Smooth muscle cell of the coronary artery (primary cell): ENCODE measurements around the gene WIZ. TPM values are rescaled to one million over a fixed set of nuclear protein-coding genes. Genes with fewer than 3 reads are reported as not detected.

Source experiments
- total RNA-seq: library from RNA; depleted of rRNA; stranded (reverse); fragments of >200 nt; gene quantifications from 2 replicates; pipeline ENCODE4 v1.2.3, GENCODE V29; 2014; ENCODE audit warnings: low replicate concordance

The WIZ gene
- 1.8 and 4.6 TPM in 2 replicates for total RNA-seq

GRCh38 chr19:15449620-15450527 is at the start of gene WIZ:
Gene WIZ, minus strand, starts transcription at chr19:15449956. Its CDS starts 1,649 bp downstream, at chr19:15448307.

GRCh38 chr19:15479391-15480345 is 29.9 kb upstream of the WIZ start, which contains the start of gene PGLYRP2:
Gene PGLYRP2, minus strand, starts transcription at chr19:15479501. Its CDS starts 130 bp downstream, at chr19:15479371.

DNA sequence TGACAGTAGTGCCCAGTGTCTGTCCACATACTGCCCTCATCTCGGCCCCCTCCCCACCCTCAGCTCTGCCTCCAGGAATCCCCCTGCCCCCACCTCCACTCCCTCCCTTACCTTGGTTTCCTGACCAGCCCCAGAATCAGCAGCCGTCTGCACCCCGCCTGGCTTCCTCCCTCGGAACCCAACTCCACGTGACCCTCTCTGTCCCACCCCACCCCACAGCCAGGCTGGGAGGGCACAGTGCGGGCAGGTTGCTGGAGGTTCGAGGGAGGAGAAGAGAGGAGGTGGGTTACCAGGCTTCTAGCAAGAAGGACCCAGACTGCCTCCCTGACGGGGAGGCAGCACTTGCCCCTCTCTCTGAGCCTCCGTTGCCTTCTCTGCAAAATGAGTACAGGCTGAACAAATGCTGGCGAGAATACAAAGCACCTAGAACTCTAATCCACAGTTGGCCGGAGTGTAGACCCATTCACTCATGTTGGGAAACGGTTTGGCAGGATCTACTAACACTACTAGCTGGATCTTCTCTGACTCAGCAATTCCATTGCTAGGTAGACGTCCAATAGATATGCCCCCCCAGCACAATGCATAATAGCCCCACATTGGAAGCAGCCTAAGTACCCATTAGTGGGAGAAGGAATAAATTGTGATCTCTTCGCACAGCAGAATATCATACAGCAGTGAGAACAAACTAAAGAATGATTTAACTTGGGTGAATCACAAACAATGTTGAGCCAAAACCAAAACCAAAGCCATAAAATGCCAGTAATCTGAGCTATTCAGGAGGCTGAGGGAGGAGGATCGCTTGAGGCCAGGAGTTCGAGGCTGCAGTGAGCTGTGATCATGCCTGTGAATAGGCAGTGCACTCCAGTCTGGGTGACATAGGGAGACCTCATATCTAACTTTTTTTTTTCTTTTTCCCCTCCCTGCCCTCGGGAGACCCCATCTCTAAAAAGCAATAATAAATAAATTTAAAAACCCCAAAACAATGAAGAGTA is 14.9 kb upstream of the WIZ start, which contains the start of gene RASAL3:
RASAL3 (minus strand) TSS at position 151 of the 992 bp plus-strand sequence. CDS start 186 bp downstream, outside the sequence.

DNA sequence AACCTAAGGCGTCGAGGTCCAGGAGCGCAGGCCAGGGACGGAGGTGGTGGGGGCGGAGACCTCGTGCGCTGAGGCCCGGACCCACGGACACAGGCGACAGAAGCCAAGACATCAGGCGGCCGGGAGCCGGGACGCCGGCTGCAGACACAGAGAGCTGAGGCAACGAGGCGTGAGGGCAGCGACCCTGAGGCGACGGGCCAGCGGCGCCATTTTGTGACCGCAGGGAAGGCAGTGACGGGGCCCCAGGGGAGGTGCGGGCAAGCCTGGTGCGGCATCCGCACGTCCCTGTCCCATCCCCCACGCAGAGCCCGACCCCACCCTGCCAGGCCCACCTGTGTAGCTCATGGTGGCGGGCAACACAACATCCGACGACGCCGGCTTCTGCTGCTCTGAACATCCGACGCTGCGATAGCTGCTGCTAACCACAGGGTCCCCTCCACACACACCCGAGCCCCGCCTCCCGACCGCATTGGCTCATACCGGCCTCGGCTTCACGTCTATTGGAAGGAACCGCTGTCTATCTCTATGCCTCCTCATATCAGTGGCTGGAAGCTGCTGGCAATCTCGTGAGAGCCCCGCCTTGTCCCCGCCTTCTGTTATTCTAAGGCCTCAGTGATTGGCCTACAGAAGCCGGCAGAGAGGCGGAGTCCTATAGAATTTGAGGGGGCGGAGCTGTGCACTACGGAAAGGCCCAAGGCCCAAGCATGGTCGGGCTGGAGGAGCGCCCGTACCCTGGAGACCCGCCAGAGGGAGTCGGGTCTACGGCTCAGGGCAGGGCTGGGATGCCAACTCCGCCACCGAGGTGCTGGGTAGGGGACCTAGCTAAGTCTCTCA is 31.0 kb downstream of the WIZ start, which contains the start of gene AKAP8L:
AKAP8L (minus strand) TSS at position 410 of the 834 bp plus-strand sequence; CDS start at position 345, 65 bp downstream.

DNA sequence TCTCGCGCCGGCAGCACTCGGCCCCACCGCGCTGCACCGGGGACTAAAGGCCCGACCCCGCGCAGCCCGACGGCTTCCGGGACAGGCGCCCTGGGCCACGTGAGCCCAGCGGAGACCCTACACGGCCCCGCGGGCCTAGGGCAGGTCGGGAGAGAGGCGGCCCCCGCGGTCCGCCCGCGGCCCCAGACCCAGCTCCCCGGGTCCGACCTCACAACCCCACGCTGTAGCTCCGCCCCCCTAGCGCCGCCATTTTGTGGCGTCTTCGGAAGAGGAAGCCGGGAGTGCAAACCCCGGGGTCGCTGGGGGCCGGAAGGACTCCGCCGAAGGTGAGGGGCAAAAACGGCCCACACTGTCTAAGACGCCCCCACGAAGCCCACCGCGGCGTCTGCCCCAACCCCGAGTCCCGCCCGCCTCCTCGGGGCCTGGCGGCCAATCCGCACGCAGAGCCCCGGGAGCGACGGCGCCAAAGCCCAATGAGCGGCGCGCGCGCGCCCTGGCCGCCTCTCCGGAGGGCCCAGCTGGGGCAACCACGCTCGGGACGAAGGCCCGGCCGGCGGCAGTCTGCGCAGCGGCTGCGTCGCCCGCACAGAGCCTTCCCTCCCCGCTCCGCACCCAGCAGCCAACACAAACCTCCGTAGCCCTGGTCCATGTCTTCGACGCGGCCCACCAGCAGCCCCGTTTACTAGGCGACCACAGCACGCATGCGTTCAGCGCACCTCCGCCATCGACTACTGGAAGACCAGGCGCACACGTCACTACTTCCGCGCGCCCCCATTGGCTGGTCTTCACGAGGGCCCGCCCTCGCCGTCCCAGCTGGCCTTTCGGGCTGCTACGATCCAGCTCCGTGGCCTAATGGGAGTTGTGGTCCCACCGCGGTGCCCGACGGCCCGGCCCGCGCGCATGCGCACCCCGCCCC is 70.4 kb downstream of the WIZ start, which contains the start of gene AKAP8:
AKAP8 (minus strand) TSS at position 705 of the 916 bp plus-strand sequence; CDS start at position 649, 56 bp downstream.

Other genes starting within 250 kb of the WIZ start
- gene NOTCH3, start 249.0 kb downstream of the WIZ start, total RNA-seq, result 42.6 and 59.8 TPM in 2 replicates
- 0.08 TPM in 1 of 2 replicates, not detected in the other for gene EPHX3, start 217.5 kb downstream of the WIZ start, total RNA-seq
- gene BRD4, start 117.4 kb downstream of the WIZ start, total RNA-seq, result 8.3 and 8.7 TPM in 2 replicates
- gene AKAP8, start 70.2 kb downstream of the WIZ start, total RNA-seq, result 11.3 and 13.6 TPM in 2 replicates
- gene AKAP8L, start 31.0 kb downstream of the WIZ start, total RNA-seq, result 53.7 and 72.7 TPM in 2 replicates
- not detected in 2 replicates for gene RASAL3, start 14.6 kb upstream of the WIZ start, total RNA-seq
- gene PGLYRP2, start 29.5 kb upstream of the WIZ start, total RNA-seq, result not detected in 2 replicates
- not detected in 2 replicates for gene CYP4F22, start 58.6 kb upstream of the WIZ start, total RNA-seq
- gene CYP4F8, start 165.3 kb upstream of the WIZ start, total RNA-seq, result not detected in 2 replicates
- 0.23 TPM in 1 of 2 replicates, not detected in the other for gene CYP4F3, start 190.9 kb upstream of the WIZ start, total RNA-seq
- gene CYP4F12, start 223.1 kb upstream of the WIZ start, total RNA-seq, result 0.70 TPM in 1 of 2 replicates, not detected in the other